Neural progenitor cell (in vitro differentiated cells): ENCODE measurements around the gene KLHL40. TPM values are rescaled to one million over a fixed set of nuclear protein-coding genes. Genes with fewer than 3 reads are reported as not detected.

Experiments used
- DNase-seq: peaks from one replicate; pipeline ENCODE4 v3.0.0-alpha.2; 2016; ENCODE audit warnings: low spot score
- H2AFZ ChIP-seq: fragments of 200-600 bp; sonication (generic); replicated peaks from 2 replicates; pipeline ENCODE4 v1.6.1; 2016; ENCODE audit warnings: antibody characterized with exemption
- H3F3A ChIP-seq: fragments of 200-600 bp; sonication (generic); 2 replicates; pipeline ENCODE4 v1.6.1; 2016; ENCODE audit warnings: antibody characterized with exemption, low read depth
- H3K27ac ChIP-seq: fragments of 200-600 bp; sonication (generic); 2 replicates; pipeline ENCODE4 v1.5.1; 2016; ENCODE audit warnings: mild to moderate bottlenecking
- H3K27me3 ChIP-seq: fragments of 200-600 bp; sonication (generic); 2 replicates; pipeline ENCODE4 v1.6.1; 2016; ENCODE audit warnings: mild to moderate bottlenecking, moderate library complexity
- H3K36me3 ChIP-seq: fragments of 200-600 bp; sonication (generic); 2 replicates; pipeline ENCODE4 v1.5.1; 2016
- H3K4me1 ChIP-seq: fragments of 200-600 bp; sonication (generic); 2 replicates; pipeline ENCODE4 v1.6.1; 2016; ENCODE audit warnings: mixed run types
- H3K4me2 ChIP-seq: fragments of 200-600 bp; sonication (generic); 2 replicates; pipeline ENCODE4 v1.6.1; 2016
- H3K4me3 ChIP-seq: fragments of 200-600 bp; sonication (generic); 2 replicates; pipeline ENCODE4 v1.5.1; 2016
- H3K79me2 ChIP-seq: fragments of 200-600 bp; sonication (generic); 2 replicates; pipeline ENCODE4 v1.6.1; 2016; ENCODE audit warnings: low read depth
- H3K9ac ChIP-seq: fragments of 200-600 bp; sonication (generic); 2 replicates; pipeline ENCODE4 v1.6.1; 2016
- H3K9me3 ChIP-seq: fragments of 200-600 bp; sonication (generic); 2 replicates; pipeline ENCODE4 v1.5.1; 2016; ENCODE audit warnings: low read depth
- H4K20me1 ChIP-seq: fragments of 200-600 bp; sonication (generic); 2 replicates; pipeline ENCODE4 v1.6.1; 2016; ENCODE audit warnings: low read depth
- H3K27ac Mint-ChIP-seq: 3 replicates; pipeline ENCODE4 v1.8.0; 2021; ENCODE audit warnings: mixed read lengths
- H3K27me3 Mint-ChIP-seq: 2 replicates; pipeline ENCODE4 v1.8.0; 2022; ENCODE audit warnings: low read depth, mild to moderate bottlenecking, inconsistent platforms, moderate library complexity, mixed read lengths; ENCODE audit not compliant: insufficient read depth
- H3K36me3 Mint-ChIP-seq: 3 replicates; pipeline ENCODE4 v1.8.0; 2021; ENCODE audit warnings: mixed read lengths
- H3K4me1 Mint-ChIP-seq: 3 replicates; pipeline ENCODE4 v1.8.0; 2021; ENCODE audit warnings: mixed read lengths
- H3K4me3 Mint-ChIP-seq: 3 replicates; pipeline ENCODE4 v1.8.0; 2021; ENCODE audit warnings: mild to moderate bottlenecking, moderate library complexity, mixed read lengths
- H3K9me3 Mint-ChIP-seq: 3 replicates; pipeline ENCODE4 v1.8.0; 2020; ENCODE audit warnings: mixed read lengths
- EZH2 ChIP-seq: fragments of 200-600 bp; sonication (generic); IDR thresholded peaks from 2 replicates; pipeline ENCODE4 v1.6.1; 2017; ENCODE audit warnings: antibody characterized with exemption, mild to moderate bottlenecking, moderate library complexity
- EZH2phosphoT487 ChIP-seq: fragments of 200-600 bp; sonication (generic); IDR thresholded peaks from 2 replicates; pipeline ENCODE4 v1.6.1; 2017; ENCODE audit warnings: antibody characterized with exemption
- total RNA-seq: library from RNA; depleted of rRNA; stranded (reverse); fragments of >200 nt; gene quantifications from 2 replicates; pipeline ENCODE4 v1.2.3, GENCODE V29; 2015; ENCODE audit warnings: low replicate concordance
- TF ChIP-seq, protein P1 (sequence below): fragments of 200-600 bp; sonication (generic); IDR thresholded peaks from 2 replicates; pipeline ENCODE4 v1.5.1; 2017; ENCODE audit warnings: antibody characterized with exemption, mild to moderate bottlenecking

Gene KLHL40
- total RNA-seq, 1 donor from 2014 or later, result not detected

DNA sequence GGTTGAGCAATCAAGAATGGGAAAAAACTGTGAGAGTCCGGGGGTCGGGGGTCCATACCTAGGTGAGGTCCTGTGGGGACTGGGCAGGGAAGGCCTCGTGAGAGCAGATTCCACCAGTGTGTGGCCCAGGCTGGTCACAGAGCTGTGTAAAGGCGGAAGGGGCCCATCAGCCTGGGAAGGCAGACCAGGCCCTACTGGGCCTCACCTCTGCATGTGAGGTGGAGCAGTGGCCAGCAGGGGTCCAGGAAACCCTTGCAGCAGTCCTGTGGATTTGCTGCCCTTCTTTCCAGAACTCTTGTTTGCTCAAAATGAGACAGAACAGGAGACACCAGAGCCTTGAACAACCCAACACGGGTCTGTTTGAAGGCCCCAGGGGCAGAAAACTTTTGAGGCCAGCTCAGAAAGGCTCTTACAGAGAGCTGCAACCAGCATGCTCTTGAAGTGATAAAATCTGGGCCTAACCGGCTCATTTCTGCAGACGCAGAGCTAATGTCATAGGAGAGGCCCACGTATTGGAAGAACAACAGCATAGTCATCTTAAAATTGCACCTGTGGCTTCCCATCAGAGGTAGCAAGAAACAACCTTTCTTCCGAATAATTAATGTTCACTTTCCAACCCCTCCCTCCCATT, 47.6 kb downstream of the KLHL40 start:
- no peak for DNase-seq
- no peak overlapping the region for H3K4me3 Mint-ChIP-seq
- Histone ChIP-seq H3K4me2 (no peak overlapping the region), H4K20me1 (no peaks in the 10 kb centered on the region), H3F3A (no peaks in the 10 kb centered on the region), H2AFZ (peak overlapping the region; percentile 42), H3K4me3 (no peak overlapping the region), H3K36me3 (no peaks in the 10 kb centered on the region), H3K9ac (no peak overlapping the region), H3K9me3 (no peaks in the 10 kb centered on the region), H3K4me1 (peaks cover 18% of the 10 kb centered on the region), H3K27ac (no peak overlapping the region), H3K27me3 (no peaks in the 10 kb centered on the region), H3K79me2 (no peaks in the 10 kb centered on the region)
- no peaks in the 10 kb centered on the region for H3K9me3 Mint-ChIP-seq
- no peak overlapping the region for H3K27ac Mint-ChIP-seq
- H3K36me3 Mint-ChIP-seq, result no peaks in the 10 kb centered on the region
- TF ChIP-seq EZH2phosphoT487 (no peak), EZH2 (no peak)
- TF ChIP-seq, protein P1, sequence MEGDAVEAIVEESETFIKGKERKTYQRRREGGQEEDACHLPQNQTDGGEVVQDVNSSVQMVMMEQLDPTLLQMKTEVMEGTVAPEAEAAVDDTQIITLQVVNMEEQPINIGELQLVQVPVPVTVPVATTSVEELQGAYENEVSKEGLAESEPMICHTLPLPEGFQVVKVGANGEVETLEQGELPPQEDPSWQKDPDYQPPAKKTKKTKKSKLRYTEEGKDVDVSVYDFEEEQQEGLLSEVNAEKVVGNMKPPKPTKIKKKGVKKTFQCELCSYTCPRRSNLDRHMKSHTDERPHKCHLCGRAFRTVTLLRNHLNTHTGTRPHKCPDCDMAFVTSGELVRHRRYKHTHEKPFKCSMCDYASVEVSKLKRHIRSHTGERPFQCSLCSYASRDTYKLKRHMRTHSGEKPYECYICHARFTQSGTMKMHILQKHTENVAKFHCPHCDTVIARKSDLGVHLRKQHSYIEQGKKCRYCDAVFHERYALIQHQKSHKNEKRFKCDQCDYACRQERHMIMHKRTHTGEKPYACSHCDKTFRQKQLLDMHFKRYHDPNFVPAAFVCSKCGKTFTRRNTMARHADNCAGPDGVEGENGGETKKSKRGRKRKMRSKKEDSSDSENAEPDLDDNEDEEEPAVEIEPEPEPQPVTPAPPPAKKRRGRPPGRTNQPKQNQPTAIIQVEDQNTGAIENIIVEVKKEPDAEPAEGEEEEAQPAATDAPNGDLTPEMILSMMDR, result no peak
- H3K4me1 Mint-ChIP-seq, result peaks cover 16% of the 10 kb centered on the region
- peaks cover 4% of the 10 kb centered on the region for H3K27me3 Mint-ChIP-seq

DNA sequence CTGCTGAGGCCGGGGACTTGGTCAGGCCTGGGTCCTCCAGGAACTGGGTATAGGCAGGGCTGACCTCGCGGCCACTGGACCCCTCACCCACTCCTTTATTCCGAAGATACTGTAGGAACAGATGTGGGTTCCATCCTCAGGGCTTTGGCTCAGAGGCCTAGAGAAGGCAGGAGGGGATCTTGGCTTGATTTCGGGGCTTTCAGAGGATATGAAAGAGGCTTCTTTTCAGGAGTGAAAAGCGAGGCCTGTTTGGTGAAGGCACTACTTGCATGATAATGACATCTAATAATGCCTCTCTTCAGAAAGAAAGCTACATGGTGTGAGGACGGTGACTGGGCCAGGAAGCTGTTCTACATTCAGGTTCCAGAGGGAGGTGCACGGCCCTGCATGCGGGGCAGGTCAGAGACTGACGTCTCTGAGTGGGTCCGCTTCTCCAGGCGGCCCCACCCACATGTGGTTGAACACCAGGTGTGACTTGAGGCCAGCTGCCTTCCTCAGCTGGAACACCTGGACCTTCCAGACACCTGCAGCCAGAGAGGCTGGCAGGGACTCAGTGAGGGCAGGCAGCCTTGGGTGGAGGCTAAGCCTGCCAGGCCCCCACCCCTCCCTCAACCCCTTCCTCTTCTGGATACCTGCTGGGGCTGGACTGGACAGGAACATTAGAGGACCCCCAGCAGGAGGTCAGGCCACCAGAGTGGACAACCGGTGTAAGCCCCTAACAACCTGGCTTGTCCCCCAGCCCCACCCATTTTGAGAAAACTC, 48.3 kb downstream of the KLHL40 start:
- no peak overlapping the region for H3K27ac Mint-ChIP-seq
- TF ChIP-seq, protein P1, result no peak
- H3K9ac ChIP-seq, result no peak overlapping the region
- H3K36me3 ChIP-seq, result no peaks in the 10 kb centered on the region
- no peaks in the 10 kb centered on the region for H3K36me3 Mint-ChIP-seq
- no peak overlapping the region for H3K4me3 ChIP-seq
- peaks cover 4% of the 10 kb centered on the region for H3K27me3 Mint-ChIP-seq
- peaks cover 2% of the 10 kb centered on the region for H3K9me3 Mint-ChIP-seq
- no peaks in the 10 kb centered on the region for H3K27me3 ChIP-seq
- H3K27ac ChIP-seq, result no peak overlapping the region
- no peaks in the 10 kb centered on the region for H4K20me1 ChIP-seq
- no peaks in the 10 kb centered on the region for H3K79me2 ChIP-seq
- no peak for DNase-seq
- H2AFZ ChIP-seq, result peak overlapping the region; percentile 42
- H3K4me3 Mint-ChIP-seq, result no peak overlapping the region
- H3K4me1 Mint-ChIP-seq, result peaks cover 16% of the 10 kb centered on the region
- peaks cover 18% of the 10 kb centered on the region for H3K4me1 ChIP-seq
- no peak overlapping the region for H3K4me2 ChIP-seq
- H3K9me3 ChIP-seq, result no peaks in the 10 kb centered on the region
- no peaks in the 10 kb centered on the region for H3F3A ChIP-seq

DNA sequence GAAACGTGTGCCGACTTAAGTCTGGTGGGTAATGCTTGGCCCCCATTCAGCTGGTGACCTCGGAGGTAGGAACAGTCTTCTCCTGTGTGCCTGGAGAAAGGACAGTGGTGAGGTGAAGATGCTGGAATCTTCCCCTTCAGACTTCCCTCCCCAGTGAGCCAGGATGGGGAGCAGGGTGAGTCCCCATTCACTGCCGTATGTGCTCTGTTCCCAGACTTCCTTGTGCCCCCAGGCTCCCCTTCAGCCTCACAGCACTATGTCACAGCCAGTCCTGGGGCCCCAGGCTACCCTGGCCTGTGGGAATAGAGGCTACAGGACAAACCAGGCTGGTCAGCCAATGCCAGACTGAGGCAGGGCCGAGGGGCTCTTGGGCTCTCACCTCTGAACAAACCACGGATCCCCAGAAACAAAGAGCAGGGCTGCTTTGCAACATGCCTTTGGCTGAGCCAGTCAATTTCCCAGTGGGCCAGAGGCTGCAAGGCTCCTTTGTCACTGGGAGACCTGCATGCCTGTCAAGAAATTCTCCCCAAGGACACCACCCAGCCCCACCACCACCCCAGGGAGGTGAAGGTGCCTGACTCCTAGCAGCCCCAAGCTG, 49.0 kb downstream of the KLHL40 start:
- H3F3A ChIP-seq, result no peaks in the 10 kb centered on the region
- Mint-ChIP-seq H3K36me3 (no peaks in the 10 kb centered on the region), H3K27ac (no peak overlapping the region), H3K4me3 (no peak overlapping the region), H3K4me1 (peaks cover 16% of the 10 kb centered on the region), H3K27me3 (peaks cover 4% of the 10 kb centered on the region), H3K9me3 (peaks cover 3% of the 10 kb centered on the region)
- no peak overlapping the region for H3K4me3 ChIP-seq
- no peak overlapping the region for H3K9ac ChIP-seq
- no peak overlapping the region for H3K4me2 ChIP-seq
- no peak overlapping the region for H2AFZ ChIP-seq
- no peak for DNase-seq
- TF ChIP-seq, protein P1, result no peak
- TF ChIP-seq EZH2phosphoT487, result no peak
- TF ChIP-seq EZH2, result no peak
- H3K27me3 ChIP-seq, result no peaks in the 10 kb centered on the region
- H3K36me3 ChIP-seq, result no peaks in the 10 kb centered on the region
- no peak overlapping the region for H3K27ac ChIP-seq
- H3K9me3 ChIP-seq, result no peaks in the 10 kb centered on the region
- H3K4me1 ChIP-seq, result peaks cover 18% of the 10 kb centered on the region
- H4K20me1 ChIP-seq, result no peaks in the 10 kb centered on the region
- no peaks in the 10 kb centered on the region for H3K79me2 ChIP-seq
